HG02588 (cell line): ENCODE results near the gene PPP1R18.
A peak's percentile ranks its signal among the peaks of the same experiment; 100 is the strongest.
"Not testable (repeated sequence)": the region's sequence is repeated elsewhere in the genome, so short reads cannot be mapped to it uniquely, and the experiment has no call there.

ENCODE experiments used
- ATAC-seq: cut with Tn5 transposase; IDR thresholded peaks from one replicate; pipeline ENCODE4 v1.9.1; 2021; ENCODE audit warnings: mild to moderate bottlenecking, moderate library complexity; ENCODE audit not compliant: unreplicated experiment

PPP1R18 gene

DNA sequence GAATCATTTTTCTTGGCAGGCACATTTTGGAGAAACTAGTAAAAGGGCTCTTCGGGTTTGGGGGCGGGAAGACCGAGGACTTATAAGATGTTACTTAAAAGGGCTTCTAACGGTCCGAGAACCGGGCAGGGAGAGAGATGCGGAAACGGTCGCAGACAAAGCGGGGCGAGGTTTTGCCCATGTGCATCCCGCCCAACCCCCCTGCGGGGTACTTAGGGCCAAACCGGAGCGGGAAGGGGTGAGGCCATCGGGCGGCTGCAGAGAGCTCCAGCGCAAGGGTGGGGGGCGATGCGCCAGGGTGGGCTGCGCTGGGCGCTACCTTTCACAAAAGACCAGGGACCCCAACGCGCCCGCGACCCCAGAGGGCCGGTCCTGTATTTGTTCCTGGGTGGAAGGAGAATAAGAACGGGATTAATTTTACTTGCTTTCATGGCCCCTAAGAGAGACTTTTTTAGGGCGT lies 34.3 kb upstream of the PPP1R18 start:
- no peak for ATAC-seq

DNA sequence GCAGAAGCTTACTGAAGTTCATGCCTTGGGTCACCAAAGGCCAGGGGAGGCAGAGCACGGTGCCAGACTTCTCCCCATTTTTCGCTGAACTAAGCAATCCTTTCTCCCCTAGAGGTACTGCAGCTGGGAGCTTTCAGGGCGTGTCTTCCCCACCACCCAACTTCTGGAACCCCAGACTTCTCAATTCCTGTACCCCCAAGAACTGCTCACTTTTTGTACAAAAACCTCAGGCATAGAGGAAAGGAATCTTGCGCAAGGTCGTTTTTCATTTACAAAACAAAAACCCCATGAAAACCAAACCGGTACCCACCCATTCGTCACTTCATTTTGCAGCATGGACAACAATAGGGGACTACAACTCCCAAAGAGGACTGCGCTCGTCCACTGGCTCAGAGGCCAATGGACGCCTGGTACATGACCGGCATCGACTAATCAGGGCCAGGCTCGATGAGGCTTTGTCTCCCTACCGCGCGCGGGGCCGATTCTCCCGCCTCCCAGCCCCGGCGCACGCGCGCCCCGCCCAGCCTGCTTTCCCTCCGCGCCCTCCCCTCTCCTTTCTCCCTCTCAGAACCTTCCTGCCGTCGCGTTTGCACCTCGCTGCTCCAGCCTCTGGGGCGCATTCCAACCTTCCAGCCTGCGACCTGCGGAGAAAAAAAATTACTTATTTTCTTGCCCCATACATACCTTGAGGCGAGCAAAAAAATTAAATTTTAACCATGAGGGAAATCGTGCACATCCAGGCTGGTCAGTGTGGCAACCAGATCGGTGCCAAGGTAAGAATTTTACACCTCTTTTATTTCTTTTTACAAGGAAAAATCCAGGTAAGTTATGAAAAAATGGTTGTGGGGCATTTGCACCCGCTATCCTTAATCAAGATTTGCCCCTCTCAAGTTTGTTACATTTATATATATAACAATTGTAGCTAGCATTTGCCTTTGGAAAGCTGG lies 33.6 kb upstream of the PPP1R18 start, which contains the start of gene TUBB:
TSS of gene TUBB (plus strand) at position 562 of the 947 bp plus-strand sequence. CDS start at position 717, 155 bp downstream.
- ATAC-seq, result peak; percentile 49

DNA sequence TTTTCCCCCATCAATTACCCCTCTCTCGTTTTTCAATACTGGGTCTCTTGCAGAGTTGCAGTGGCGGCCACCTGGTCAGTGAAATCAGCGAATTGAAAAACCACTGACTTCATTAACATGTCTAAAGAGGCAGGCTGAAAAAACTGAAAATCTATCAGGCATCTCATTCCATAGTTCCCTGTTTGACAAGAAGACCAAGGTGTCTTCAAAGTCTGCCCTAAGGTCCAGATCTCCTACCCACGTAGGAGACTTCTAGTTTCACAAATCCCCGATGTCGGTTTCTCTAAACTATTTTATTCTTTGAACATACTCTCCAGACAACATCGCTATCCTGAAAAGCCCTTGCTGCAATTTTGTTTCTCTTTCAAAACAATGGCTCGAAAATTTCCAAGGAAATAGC lies 32.9 kb upstream of the PPP1R18 start:
- no peak for ATAC-seq

DNA sequence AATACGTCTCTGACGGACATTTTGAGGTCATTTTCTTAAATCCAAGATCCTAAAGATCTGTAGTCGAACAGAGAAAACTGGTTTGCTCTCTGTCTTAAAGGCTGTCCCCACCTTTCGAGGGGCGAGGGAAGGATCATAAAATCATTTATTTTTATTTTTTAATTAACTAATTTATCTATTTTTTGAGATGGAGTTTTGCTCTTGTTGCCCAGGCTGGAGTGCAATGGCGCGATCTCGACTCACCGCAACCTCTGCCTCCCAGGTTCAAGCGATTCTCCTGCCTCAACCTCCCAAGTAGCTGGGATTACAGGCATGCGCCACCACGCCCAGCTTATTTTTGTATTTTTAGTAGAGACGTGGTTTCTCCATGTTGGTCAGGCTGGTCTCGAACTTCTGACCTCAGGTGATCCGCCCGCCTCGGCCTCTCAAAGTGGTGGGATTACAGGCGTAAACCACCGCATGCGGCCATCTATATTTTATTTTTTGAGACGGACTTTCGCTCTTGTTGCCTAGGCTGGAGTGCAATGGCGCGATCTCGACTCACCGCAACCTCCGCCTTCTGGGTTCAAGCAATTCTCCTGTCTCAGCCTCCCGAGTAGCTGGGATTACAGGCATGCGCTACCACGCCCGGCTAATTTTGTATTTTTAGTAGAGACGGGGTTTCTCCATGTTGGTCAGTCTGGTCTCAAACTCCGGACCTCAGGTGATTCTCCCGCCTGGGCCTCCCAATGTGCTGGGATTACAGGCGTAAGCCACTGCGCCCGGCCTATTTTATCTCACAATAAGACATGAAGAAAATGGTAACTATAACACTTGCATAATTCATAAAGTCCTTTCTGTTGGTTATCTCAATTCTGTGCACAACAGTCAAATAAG lies 31.6 kb upstream of the PPP1R18 start:
- ATAC-seq, result not testable (repeated sequence)

DNA sequence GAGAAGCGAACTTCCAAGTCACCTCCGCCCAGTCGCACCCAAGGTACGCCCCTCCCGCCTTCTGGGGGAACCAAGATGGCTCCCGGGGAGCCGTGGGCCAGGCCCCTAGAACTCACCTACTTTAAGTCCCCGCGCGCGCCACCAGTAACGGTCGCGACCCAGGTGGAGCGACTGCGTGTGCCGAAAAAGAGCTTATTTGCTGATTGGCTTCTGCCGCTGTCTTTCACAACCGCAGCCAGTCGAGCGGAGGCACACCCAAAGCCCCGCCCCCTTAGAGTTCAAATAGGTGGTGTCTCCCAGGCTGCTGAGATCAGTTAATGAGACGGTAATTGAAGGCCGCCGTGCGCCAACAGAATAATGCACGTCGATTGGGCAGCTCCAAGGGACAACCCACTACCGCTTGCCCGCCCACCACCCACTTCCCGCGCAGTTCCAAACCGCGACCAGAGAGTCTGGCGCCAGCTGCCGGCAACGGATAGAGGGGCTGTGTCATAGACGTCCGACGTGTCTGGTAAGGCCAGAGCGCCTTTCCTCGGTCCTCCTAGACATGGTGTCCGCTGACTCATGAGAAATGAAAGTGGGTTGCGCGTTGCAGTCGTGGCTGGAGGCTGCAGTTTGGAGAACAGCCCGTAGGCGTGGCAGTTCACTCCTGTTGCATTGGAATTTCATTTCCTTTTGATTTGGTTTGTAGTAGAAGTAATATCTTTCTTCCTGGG lies 30.8 kb upstream of the PPP1R18 start, which contains the start of gene MDC1:
TSS of gene MDC1 (minus strand) at position 153 of the 716 bp plus-strand sequence. CDS start 2,106 bp downstream, outside the sequence.
- ATAC-seq, result peak; percentile 57

DNA sequence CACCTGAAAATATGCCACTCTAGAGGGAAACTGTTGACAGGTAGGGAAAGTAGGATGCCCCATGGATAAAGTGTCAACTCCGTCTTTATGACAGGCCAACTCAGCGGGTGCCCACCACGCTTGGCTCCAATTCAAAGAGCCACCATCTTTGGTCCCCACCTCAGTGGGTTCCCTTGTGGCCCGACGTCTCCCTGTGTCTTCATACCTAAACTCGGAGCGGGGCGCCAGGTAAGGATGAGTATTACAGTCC lies 30.4 kb upstream of the PPP1R18 start:
- ATAC-seq, result no peak

DNA sequence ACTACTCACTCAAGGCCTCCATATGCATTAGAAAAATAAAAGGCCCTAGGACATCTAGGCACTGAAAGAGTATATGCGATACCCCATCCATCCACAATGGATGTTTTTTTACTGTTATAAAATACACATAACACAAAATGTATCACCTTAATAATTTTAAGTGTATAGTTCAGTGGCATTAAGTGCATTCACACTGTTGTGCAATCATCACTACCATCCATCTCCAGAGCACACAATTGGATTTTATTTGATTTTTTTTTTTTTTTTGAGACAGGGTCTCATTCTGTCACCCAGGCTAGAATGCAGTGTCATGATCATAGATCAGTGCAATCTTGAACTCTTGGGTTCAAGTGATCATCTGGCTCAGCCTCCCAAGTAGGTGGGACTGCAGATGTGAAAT lies 27.8 kb upstream of the PPP1R18 start:
- ATAC-seq, result no peak

DNA sequence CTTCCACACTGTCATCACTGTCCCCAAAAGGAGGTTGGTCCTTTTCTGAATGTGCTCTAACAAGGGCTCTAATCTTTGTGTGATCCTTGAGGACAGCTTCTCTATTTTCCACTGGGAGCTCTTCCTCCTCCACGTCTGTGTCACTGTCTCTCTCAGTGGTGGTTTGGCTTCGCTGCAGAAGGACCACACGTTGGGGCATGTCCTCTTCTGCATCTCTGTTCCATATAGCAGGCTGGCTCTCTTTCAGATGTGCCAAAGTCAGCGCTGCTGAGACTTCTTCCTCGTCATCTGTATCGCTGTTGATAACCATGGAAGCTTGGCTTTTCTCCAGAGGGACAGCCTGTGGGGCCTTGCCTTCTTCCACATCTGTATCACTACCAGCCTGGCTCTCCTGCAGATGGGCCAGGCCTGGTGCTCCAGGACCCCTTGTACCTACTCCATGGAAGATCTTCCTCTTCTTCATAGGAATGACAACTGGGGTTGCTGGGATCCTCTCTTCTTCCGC lies 26.0 kb upstream of the PPP1R18 start:
- ATAC-seq, result no peak

DNA sequence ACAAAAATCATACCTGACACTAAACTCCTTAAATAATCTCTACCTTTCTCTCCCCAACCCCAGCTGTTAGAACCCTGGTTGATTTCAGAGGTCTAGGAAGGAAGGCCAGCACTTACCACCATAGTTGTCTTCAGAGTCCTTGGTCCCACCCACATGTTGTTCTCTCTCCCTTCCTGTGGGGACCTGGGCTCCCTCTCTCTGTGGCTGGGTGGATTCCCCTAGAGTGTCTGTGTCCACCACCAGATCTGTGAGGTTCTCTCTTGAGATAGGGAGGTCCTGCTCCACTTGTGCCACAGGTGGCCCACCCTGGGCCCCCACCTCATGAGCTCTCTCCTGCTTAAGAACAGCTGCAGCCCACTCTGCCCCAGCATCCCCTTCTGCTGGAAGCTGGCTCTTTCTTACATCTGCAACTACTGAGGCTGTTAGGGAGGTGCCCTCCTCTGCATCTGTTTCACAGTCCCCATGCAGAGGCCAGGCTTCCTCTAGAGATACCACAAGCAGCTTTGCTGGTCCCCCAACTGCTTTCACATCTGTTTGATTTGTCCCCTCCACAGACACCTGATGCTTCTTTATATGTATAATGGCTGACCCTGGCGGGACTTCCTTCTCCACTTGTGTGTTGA lies 25.4 kb upstream of the PPP1R18 start:
- no peak for ATAC-seq

DNA sequence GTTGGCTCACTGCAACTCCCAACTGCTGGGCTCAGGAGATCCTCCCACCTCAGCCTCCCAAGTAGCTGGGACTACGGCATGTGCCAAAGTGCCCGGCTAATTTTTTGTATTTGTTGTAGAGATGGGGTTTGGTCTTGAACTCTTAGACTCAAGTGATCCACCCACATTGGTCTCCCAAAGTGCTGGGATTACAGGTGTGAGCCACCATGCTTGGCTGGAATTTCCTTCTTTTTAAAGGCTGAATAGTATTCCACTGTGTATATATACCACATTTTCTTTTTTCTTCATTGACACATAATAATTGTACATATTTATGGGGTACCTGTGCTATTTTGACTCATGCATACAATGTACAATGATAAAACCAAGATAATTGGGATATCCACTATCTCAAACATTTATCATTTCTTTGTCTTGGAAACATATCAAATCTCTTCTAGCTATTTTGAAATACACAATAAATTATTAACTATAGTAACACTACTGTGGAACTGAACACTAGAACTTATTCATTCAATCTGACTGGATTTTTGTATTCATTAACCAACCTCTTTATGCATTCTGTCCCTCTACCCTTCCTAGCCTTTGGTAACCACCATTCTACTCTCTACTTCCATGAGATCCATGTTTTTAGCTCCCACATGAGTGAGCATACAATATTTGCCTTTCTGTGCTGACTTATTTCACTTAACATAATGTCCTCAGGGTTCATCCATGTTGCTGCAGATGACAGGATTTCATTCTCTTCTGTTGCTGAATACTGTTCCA lies 22.8 kb upstream of the PPP1R18 start:
- ATAC-seq, result no peak

DNA sequence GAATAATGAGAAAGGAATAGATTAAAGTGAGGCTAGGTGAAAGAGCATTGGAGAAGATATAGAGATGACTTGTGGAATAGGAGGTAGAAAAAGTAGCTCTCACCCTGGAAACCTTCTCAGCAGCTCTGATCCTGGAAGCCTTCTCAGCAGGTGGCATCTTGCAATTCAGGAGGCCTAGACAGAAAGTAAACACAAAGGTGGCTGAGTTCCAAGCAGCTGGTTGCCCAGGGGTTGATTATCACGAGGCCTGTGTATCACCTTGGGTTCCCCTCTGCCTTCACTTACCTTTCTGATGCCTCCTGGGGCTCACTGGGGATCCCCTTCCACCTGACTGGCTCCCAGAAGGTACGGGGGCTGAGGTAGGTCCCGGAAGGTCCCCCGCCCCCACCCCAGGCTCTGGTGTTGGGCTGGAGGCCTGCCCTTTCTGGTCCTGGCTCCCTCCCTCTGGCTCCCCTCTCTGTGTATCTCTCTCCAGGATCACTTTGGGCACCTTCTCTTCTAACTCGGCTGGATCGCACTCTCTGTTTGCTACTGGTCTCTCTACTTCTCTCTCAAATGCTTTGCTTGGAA lies 20.9 kb upstream of the PPP1R18 start:
- no peak for ATAC-seq

DNA sequence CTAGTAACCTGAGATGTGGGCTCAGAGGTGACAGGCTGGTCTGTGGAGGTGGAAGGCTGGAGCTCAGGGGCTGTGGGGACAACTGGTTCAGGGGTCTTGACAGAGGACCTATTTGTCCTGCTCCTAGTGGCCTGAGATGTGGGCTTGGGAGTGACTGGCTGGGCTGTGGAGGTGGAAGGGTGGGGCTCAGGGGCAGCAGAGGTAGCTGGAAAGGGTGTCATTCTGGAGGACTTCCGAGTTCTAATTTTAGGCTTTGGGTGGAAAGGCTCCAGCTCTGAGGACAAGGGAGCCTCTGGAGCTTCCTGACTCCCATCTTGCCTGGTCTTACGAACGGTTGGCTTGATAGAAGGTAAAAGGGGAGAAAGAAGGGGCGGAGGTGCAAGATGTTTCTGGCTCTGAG lies 19.2 kb upstream of the PPP1R18 start:
- ATAC-seq, result no peak

DNA sequence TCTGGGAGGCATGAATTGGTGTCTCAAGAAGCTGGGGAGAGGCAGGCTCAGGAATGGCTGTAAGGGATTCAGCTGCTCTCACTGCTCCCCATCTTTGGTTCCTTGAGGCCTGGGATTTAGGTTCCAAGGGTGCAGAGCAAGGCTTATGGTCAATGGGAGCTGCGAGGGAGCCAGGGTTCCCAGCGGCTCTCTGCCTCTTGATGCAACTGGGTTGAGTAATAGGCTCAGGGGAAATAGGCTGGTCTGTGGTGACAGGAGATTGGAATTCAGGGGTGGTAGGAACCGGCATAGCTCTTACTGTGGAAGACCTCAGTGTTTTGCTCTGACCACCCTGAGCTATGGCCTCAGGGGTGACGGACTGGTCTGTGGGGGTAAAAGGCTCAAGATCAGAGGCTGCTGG lies 17.4 kb upstream of the PPP1R18 start:
- ATAC-seq, result no peak

DNA sequence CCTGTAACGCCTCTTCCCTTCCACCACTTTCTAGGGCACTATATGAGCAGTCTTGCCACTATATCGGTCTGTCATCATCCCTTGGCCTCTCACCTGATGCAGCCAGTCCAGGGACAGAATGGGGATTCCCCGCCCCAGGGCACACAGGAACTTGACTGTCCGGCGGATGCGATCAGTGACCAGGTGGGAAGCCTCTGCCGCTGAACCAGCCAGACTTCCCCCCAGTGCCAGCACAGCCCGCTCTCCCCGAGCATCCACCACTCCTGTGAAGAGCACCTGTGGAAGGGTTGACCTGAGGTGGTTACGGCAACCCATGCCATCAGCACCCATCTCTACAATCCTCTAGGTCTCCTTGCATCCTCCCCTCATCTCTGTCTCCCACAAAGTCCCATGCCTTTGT lies 16.6 kb upstream of the PPP1R18 start:
- ATAC-seq, result no peak

DNA sequence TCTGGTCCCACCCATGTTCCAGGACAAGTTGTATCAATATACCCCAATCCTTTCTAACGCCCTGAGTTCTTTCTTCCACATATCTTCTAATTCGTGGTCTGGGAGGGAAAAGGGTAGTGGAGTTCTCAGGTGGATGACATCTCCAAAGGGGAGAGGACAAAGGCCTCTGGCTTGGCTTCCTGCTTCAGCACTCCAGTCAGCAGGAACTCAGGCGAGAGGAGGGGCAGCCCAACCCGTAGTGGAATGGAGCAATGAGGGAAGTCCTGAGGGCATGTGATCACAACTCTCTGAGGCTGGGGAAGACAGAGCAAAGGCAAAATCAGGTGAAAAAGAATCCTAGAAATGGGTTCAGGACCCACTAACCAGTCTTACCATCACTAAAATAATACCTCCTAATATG lies 13.9 kb upstream of the PPP1R18 start:
- ATAC-seq, result no peak

DNA sequence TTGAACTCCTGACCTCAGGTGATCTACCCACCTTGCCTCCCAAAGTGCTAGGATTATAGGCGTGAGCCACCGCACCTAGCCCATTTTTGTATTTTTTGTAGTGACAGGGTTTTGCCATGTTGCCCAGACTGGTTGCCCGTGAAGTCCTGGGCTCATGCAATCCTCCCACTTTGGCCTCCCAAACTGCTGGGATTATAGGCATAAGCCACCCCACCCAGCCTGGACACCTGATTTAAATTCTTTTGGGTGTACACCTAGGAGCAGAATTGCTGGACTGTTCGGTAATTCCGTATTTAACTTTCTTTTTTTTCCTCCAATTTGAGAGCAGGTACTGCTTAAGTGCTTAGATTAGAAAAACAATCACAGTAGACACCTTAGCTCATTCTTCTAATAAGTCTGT lies 10.0 kb upstream of the PPP1R18 start:
- ATAC-seq, result no peak

DNA sequence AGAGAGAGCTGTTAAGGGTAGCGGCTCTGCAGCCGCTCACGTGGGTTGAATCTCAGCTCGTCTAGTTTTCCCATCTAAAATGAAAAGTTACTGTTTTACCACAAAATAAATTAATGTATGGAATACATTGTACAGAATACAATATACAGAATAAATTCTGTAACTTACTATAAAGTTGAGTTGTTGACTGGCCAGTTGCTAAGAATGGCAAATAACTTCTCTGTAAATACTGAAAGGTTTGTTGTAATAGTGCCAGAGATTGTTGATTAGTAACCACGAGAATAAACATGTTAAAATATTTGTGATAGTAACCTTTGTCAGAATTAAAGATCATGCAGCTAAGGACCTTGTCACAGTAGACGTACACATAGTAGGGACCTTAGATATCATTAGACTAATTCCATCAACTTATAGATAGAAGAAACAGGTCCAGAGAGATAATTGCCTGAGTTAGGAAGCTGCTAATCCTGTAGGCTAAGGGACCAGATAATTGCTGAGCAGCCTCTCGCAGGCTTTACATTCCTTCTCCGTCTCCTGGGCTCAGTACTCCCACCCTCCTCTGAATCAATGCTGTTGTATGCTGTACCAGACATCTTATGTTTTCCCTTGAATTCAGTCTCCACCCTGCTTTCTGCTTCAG lies 4.9 kb upstream of the PPP1R18 start:
- ATAC-seq, result no peak

DNA sequence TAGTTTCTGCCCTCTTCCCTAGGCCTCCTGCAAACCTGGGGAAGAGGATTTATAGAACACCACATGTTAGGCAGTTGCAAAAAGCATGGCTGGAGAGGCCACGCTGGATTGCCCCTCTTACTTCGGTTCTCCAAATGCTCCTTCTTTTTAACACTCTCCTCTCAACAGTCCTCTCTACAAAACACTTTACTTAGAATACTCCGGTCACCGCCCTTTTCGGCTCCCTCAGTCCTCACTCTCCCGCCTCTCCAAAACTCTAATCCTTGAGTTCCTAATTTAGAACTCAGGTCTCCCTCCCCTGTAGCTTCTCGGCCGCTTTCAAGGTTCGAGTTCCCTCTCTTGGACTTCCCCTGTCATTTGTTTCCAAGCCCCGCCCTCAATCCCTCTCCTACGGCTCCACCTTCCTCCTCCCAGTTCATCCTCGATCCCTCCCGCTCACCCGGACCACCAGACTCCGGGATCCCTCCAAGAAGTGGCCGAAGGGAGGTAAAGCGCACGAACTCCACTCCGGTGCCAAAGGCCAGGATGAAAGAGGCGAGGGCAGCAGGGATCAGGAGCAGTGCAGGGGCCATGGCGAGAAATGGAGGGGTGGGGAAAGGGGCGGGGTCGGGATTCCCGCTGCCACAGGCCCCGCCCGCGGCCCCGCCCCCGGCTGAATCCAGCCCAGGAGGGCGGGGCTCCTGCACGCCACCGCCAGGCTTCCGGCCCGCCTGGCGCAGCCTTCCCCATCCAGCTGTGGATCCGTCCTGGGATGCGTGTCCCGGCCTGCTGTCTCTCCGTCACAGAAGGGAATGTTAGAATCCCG lies 4.2 kb upstream of the PPP1R18 start, which contains the start of gene NRM:
TSS of gene NRM (minus strand) at position 582 of the 805 bp plus-strand sequence. CDS start at position 572, 10 bp downstream.
- peak; percentile 30 for ATAC-seq
